HepG2 (cell line): ENCODE data around the gene MAP2K5.

Experiments
- RFX5 ChIP-seq: IDR thresholded peaks from 2 replicates; pipeline ENCODE4 v1.6.1; 2011; ENCODE audit warnings: low read depth, low read length, improper control_type of control experiment
- ZNF335 ChIP-seq: sonication (generic); formaldehyde crosslinking; IDR thresholded peaks from 2 replicates; pipeline ENCODE4 v1.4.0; 2020; ENCODE audit warnings: missing genetic modification reagents

GRCh38 chr15:67790610-67791319, 248.3 kb downstream of the MAP2K5 start:
- TF ChIP-seq ZNF335 (CRISPR knock-in tag) (no peak), RFX5 (no peak)
